H1 (cell line): ENCODE results near the gene CFAP61. TPM values are rescaled to one million over a fixed set of nuclear protein-coding genes. Genes with fewer than 3 reads are reported as not detected.

Experiments used
- CTCF ChIA-PET: fragments of 300-600 bp; sonication (Branson Sonifier 250); formaldehyde crosslinking; loops from one replicate; lab custom pipeline; 2021; ENCODE audit not compliant: partially characterized antibody; lab: Charles Lee
- POLR2A ChIA-PET: fragments of 300-600 bp; sonication (Branson Sonifier 250); formaldehyde crosslinking; loops from one replicate; lab custom pipeline; 2021; ENCODE audit warnings: inconsistent platforms; ENCODE audit not compliant: partially characterized antibody; lab: Charles Lee
- DNase-seq, 2 experiments: peaks; one replicate each; pipeline versions ENCODE4 v3.0.0 to v3.0.0-alpha.2; 2010 to 2022; ENCODE audit warnings: low spot score in 2 of 2, low read depth in 1 of 2, mixed read lengths in 1 of 2
- FAIRE-seq: peaks from 2 replicates; lab custom pipeline; 2011; peaks lifted over from hg19 to GRCh38; lab: Jason Lieb, UNC
- H2AFZ ChIP-seq: 2 replicates; pipeline ENCODE4 v1.8.1; 2012; ENCODE audit warnings: low read length, inconsistent platforms
- H2AK5ac ChIP-seq: 2 replicates; pipeline ENCODE4 v1.6.1; 2013; ENCODE audit warnings: low read depth, low read length
- H2BK120ac ChIP-seq: replicated peaks from 2 replicates; pipeline ENCODE3; 2013; ENCODE audit warnings: low read depth, low read length, inconsistent platforms
- H2BK12ac ChIP-seq: 2 replicates; pipeline ENCODE4 v1.6.1; 2013; ENCODE audit warnings: low read depth, low read length
- H2BK15ac ChIP-seq: 2 replicates; pipeline ENCODE4 v1.6.1; 2013; ENCODE audit warnings: low read length
- H2BK20ac ChIP-seq: 2 replicates; pipeline ENCODE4 v1.6.1; 2013; ENCODE audit warnings: low read length
- H2BK5ac ChIP-seq: 2 replicates; pipeline ENCODE4 v1.6.1; 2013; ENCODE audit warnings: low read depth, low read length
- H3K14ac ChIP-seq: 2 replicates; pipeline ENCODE4 v1.6.1; 2013; ENCODE audit warnings: inconsistent platforms; ENCODE audit not compliant: insufficient read length
- H3K18ac ChIP-seq: 2 replicates; pipeline ENCODE4 v1.6.1; 2013; ENCODE audit warnings: low read length; ENCODE audit errors: extremely low read depth
- H3K23ac ChIP-seq: 2 replicates; pipeline ENCODE4 v1.6.1; 2013; ENCODE audit warnings: inconsistent platforms; ENCODE audit not compliant: insufficient read length
- H3K23me2 ChIP-seq: 2 replicates; pipeline ENCODE4 v1.6.1; 2013; ENCODE audit warnings: low read depth, low read length
- H3K27ac ChIP-seq: 2 replicates; pipeline ENCODE4 v1.6.1; 2011; ENCODE audit warnings: low read depth, low read length, inconsistent platforms
- H3K27me3 ChIP-seq, 4 experiments: replicated peaks in 1 of 4; 1 replicate in 1 of 4; 2 replicates in 3 of 4; pipeline versions ENCODE4 v1.6.1 to v1.8.1; 2011 to 2013; ENCODE audit warnings: low read length in 3 of 4, mild to moderate bottlenecking in 3 of 4, inconsistent platforms in 2 of 4, mixed read lengths in 2 of 4, moderate library complexity in 1 of 4; ENCODE audit not compliant: control insufficient read depth in 3 of 4, insufficient read depth in 3 of 4; ENCODE audit errors: extremely low read depth in 1 of 4
- H3K36me3 ChIP-seq, 4 experiments: 2 replicates each; pipeline versions ENCODE4 v1.6.1 to v1.8.1; 2011 to 2013; ENCODE audit warnings: mild to moderate bottlenecking in 4 of 4, low read length in 3 of 4, moderate library complexity in 2 of 4, control low read depth in 1 of 4, inconsistent platforms in 1 of 4; ENCODE audit not compliant: insufficient read depth in 4 of 4, control insufficient read depth in 2 of 4
- H3K4ac ChIP-seq: replicated peaks from 2 replicates; pipeline ENCODE3; 2013; ENCODE audit warnings: low read length, low read depth, mixed read lengths, inconsistent platforms; ENCODE audit not compliant: insufficient read length
- H3K4me1 ChIP-seq, 4 experiments: replicated peaks in 1 of 4; 1 replicate in 1 of 4; 2 replicates in 3 of 4; pipeline versions ENCODE4 v1.6.1 to v1.8.1; 2011 to 2013; ENCODE audit warnings: low read length in 3 of 4, inconsistent platforms in 2 of 4, mixed read lengths in 1 of 4; ENCODE audit not compliant: insufficient read depth in 4 of 4, control insufficient read depth in 3 of 4
- H3K4me2 ChIP-seq, 2 experiments: 2 replicates each; pipeline versions ENCODE4 v1.6.1 to v1.8.1; 2011 to 2013; ENCODE audit warnings: low read depth in 2 of 2, low read length in 2 of 2, control low read depth in 1 of 2, inconsistent platforms in 1 of 2, mild to moderate bottlenecking in 1 of 2; ENCODE audit not compliant: insufficient read depth in 1 of 2
- H3K4me3 ChIP-seq, 4 experiments: fragments of 200-600, 300-600 bp in 1 of 4; sonication (generic), shearing (Covaris generic), sonication (Bioruptor Twin) in 1 of 4; 2 replicates each; pipeline versions ENCODE4 v1.5.1 to v1.8.1; 2011 to 2016; ENCODE audit warnings: low read length in 4 of 4, low read depth in 3 of 4, control low read depth in 2 of 4, inconsistent platforms in 2 of 4, mild to moderate bottlenecking in 2 of 4, mixed read lengths in 1 of 4, moderate library complexity in 1 of 4; ENCODE audit not compliant: insufficient read depth in 2 of 4; ENCODE audit errors: extremely low read depth in 1 of 4
- H3K56ac ChIP-seq: replicated peaks from 2 replicates; pipeline ENCODE3; 2013; ENCODE audit warnings: low read depth, mild to moderate bottlenecking, mixed read lengths, low read length, inconsistent platforms; ENCODE audit not compliant: insufficient read length
- H3K79me1 ChIP-seq: 2 replicates; pipeline ENCODE4 v1.6.1; 2013; ENCODE audit warnings: low read depth, low read length, control low read depth
- H3K79me2 ChIP-seq, 2 experiments: 2 replicates each; pipeline versions ENCODE4 v1.6.1 to v1.8.1; 2012 to 2013; ENCODE audit warnings: low read length in 2 of 2, mild to moderate bottlenecking in 2 of 2, inconsistent platforms in 1 of 2; ENCODE audit not compliant: insufficient read depth in 2 of 2, control insufficient read depth in 1 of 2
- H3K9ac ChIP-seq, 4 experiments: replicated peaks in 1 of 4; 1 replicate in 1 of 4; 2 replicates in 3 of 4; pipeline versions ENCODE4 v1.6.1 to v1.8.1; 2011 to 2013; ENCODE audit warnings: low read depth in 3 of 4, low read length in 3 of 4, control low read depth in 2 of 4, mild to moderate bottlenecking in 2 of 4, moderate library complexity in 2 of 4, inconsistent platforms in 1 of 4; ENCODE audit errors: extremely low read depth in 1 of 4
- H3K9me3 ChIP-seq, 2 experiments: 2 replicates each; pipeline versions ENCODE4 v1.6.1 to v1.8.1; 2012 to 2013; ENCODE audit warnings: mild to moderate bottlenecking in 2 of 2, moderate library complexity in 2 of 2, control low read depth in 1 of 2, inconsistent platforms in 1 of 2, low read depth in 1 of 2, low read length in 1 of 2, mixed read lengths in 1 of 2; ENCODE audit not compliant: insufficient read depth in 2 of 2
- H4K20me1 ChIP-seq, 2 experiments: replicated peaks in 1 of 2; 2 replicates each; pipeline versions ENCODE3 to v1.8.1; 2011 to 2013; ENCODE audit warnings: inconsistent platforms in 2 of 2, low read length in 2 of 2, mild to moderate bottlenecking in 1 of 2; ENCODE audit not compliant: insufficient read depth in 2 of 2, control insufficient read depth in 1 of 2
- H4K5ac ChIP-seq: 2 replicates; pipeline ENCODE4 v1.6.1; 2013; ENCODE audit warnings: low read length, low read depth, mixed read lengths, inconsistent platforms; ENCODE audit not compliant: insufficient read length
- H4K8ac ChIP-seq: 2 replicates; pipeline ENCODE4 v1.8.0; 2013; ENCODE audit warnings: mild to moderate bottlenecking, moderate library complexity, low read length, inconsistent platforms; ENCODE audit not compliant: insufficient read depth; ENCODE audit errors: extremely low read depth
- H4K91ac ChIP-seq: replicated peaks from 2 replicates; pipeline ENCODE3; 2013; ENCODE audit warnings: low read length, mixed read lengths, inconsistent platforms; ENCODE audit not compliant: insufficient read length
- WGBS, 2 experiments: shearing (Covaris generic) in 1 of 2; methylation state at CpG; one replicate each; pipeline versions ENCODE4 v1.1.6 to v1.1.7; 2013 to 2015; ENCODE audit warnings: low lambda C conversion rate in 2 of 2, mixed read lengths in 2 of 2, inconsistent platforms in 1 of 2, low coverage in 1 of 2, missing lambda C conversion rate in 1 of 2; ENCODE audit not compliant: insufficient replicate concordance in 2 of 2, insufficient coverage in 1 of 2, insufficient read length in 1 of 2; ENCODE audit errors: extremely low coverage in 1 of 2, missing lambda C conversion rate in 1 of 2; 5-methylcytosine and 5-hydroxymethylcytosine counted together
- polyA plus RNA-seq, 7 experiments: library from polyadenylated mRNA; depleted of rRNA in 3 of 7; stranded (reverse) in 5 of 7; unstranded in 2 of 7; fragments of >200 nt in 5 of 7; fragments of 200-250 nt in 2 of 7; gene quantifications; 1 replicate in 5 of 7; 2 replicates in 1 of 7; 4 replicates in 1 of 7; pipeline versions ENCODE4 v1.2.1 to v1.2.3, GENCODE V29; 2011 to 2013; ENCODE audit warnings: missing spikeins in 2 of 7, mixed read lengths in 2 of 7
- total RNA-seq: library from RNA; stranded (reverse); fragmentation: NEBNext Ultra II Directional; extraction: Animal tissue kit (Norgen Biotek cat#: 25700); gene quantifications from 2 replicates; pipeline ENCODE4 v1.2.1, GENCODE V29; 2021

The CFAP61 gene
- total and polyA plus RNA-seq, 2 of the 8 experiments (the other 6 are each of a cell fraction or from before 2014, with no cell fraction given), result 0.29 to 0.61 TPM

- no peak overlapping the region for H2AFZ ChIP-seq
- H3K79me2 ChIP-seq, result no peaks in the 10 kb centered on the region
- WGBS, 2 experiments, result 81% methylated on average over 11 of the region's 11 CpGs; no CpG with 5 or more reads in 1 of the 2 experiments
- H3K4me2 ChIP-seq, result no peak overlapping the region
- H3K18ac ChIP-seq, result no peak overlapping the region
- no peaks in the 10 kb centered on the region for H3K4me1 ChIP-seq
- no peaks in the 10 kb centered on the region for H4K20me1 ChIP-seq
- no peaks in the 10 kb centered on the region for H3K23me2 ChIP-seq
- H3K14ac ChIP-seq, result no peak overlapping the region
- H3K23ac ChIP-seq, result no peak overlapping the region
- H3K9ac ChIP-seq, result no peak overlapping the region
- DNase-seq, result no peak
- no peak overlapping the region for H4K91ac ChIP-seq
- H2BK12ac ChIP-seq, result no peak overlapping the region
- ChIA-PET CTCF (interaction anchor here (0.8 to 1.8 kb wide), 2 partner anchors 10 to 13 kb away, joined by 3 to 4 read pairs; no protein-coding TSS in a partner anchor), POLR2A (no interaction called here)
- no peak overlapping the region for H2BK120ac ChIP-seq
- H2AK5ac ChIP-seq, result no peak overlapping the region
- H3K4me3 ChIP-seq, result no peak overlapping the region
- no peak for FAIRE-seq
- H3K4ac ChIP-seq, result no peak overlapping the region
- no peak overlapping the region for H3K56ac ChIP-seq
- no peak overlapping the region for H2BK20ac ChIP-seq
- no peak overlapping the region for H2BK15ac ChIP-seq
- no peak overlapping the region for H4K8ac ChIP-seq
- H3K27ac ChIP-seq, result no peak overlapping the region
- no peaks in the 10 kb centered on the region for H3K9me3 ChIP-seq
- H2BK5ac ChIP-seq, result no peak overlapping the region
- H4K5ac ChIP-seq, result no peak overlapping the region
- H3K27me3 ChIP-seq, result no peaks in the 10 kb centered on the region
- no peaks in the 10 kb centered on the region for H3K36me3 ChIP-seq
- no peaks in the 10 kb centered on the region for H3K79me1 ChIP-seq
Measured at GRCh38 chr20:20096421-20096820, 44.1 kb downstream of the CFAP61 start.
